DMS 273 treated with DMSO at 0.1 percent for 48 hours (cell line): ENCODE measurements around the gene ADCY4.

Experiments
- DNase-seq: peaks from one replicate; lab custom pipeline; 2025; lab: John Stamatoyannopoulos, UW

Gene ADCY4

GRCh38 chr14:24274101-24274543, 60.7 kb downstream of the ADCY4 start:
- no peak for DNase-seq

DNA sequence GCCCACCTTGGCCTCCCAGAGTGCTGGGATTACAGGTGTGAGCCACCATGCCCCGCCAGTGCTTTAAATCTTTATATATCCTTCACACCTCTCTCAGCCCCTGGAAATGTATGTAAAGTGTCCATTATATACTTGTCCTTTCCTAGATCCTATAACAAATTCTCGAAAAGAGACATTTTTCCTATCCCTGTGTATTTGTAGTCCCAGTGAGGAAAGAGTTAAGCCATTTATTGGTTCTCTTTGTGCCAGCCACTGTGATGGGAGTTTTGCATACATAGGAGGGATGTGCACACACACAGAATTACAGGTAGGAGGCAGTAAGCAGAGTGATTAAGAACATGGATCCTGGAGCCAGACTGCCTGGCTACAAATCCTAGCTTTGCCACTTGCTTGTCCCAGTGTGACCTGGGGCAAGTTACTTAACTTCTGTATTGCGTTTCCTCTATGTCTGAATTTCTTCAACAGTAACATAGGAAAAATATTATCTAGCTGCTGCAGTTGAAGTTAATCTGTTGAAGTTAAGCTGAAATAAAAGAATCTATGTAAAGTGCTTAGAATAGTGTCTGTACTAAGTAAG, 61.4 kb downstream of the ADCY4 start:
- no peak for DNase-seq

GRCh38 chr14:24272467-24272866, 62.4 kb downstream of the ADCY4 start:
- DNase-seq, result no peak

DNA sequence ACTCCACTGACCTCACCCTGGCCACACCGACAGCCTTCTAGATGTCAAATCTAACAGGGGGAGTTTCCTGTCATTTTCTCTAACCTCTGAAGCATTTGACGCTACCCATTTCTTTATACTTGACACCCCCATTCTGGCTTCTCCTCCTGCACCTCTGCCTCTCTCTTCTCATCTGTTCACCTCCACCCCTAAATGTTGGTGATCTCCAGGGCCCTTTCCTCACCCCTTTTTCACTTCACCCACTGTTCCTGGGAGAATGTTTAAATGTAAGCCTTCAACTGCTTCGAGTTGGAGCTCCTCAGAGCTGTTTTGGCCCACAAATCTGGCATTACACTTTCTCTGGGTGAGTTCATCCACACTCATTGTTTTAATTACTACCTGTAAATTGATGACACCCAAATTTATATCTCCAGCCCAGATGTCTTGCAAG, 63.0 kb downstream of the ADCY4 start:
- no peak for DNase-seq

DNA sequence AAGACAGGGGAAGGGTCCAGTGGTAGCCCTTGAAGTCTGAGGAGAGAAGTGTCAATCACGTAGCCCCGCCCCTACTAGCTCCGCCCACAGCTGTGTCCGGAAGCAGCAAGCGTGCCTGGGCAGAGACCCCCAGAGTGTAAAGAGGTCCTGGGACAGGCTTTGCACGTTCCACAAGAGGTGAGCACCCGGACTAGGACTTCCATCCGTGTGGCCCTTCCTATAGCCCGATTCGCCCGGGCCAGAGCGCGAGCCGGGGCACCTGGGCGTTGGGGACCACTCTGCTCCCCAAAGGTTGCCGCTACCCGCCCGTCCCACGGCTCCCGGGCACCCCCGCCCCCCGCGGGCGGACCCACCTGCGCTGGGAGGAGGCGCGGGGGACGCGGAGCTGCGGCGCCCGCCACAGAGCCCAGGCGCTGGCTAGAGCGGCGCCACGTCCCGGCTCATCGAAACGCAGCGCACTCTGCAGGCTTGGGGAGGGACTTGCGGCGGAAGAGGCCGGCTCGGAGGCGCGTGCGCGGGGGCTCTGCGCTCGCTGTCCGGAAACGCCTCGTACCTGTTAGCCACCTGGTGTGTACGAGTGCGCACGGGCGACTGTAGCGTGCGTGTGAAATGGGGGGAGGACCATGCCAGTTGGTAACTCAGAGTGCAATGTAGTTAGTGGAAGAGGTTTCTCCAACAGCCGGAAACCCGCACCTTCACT, 63.6 kb downstream of the ADCY4 start, which contains the start of gene RABGGTA:
RABGGTA (minus strand) TSS at position 464 of the 700 bp plus-strand sequence. CDS start 482 bp downstream, outside the sequence.
- DNase-seq, result peak; percentile 58

DNA sequence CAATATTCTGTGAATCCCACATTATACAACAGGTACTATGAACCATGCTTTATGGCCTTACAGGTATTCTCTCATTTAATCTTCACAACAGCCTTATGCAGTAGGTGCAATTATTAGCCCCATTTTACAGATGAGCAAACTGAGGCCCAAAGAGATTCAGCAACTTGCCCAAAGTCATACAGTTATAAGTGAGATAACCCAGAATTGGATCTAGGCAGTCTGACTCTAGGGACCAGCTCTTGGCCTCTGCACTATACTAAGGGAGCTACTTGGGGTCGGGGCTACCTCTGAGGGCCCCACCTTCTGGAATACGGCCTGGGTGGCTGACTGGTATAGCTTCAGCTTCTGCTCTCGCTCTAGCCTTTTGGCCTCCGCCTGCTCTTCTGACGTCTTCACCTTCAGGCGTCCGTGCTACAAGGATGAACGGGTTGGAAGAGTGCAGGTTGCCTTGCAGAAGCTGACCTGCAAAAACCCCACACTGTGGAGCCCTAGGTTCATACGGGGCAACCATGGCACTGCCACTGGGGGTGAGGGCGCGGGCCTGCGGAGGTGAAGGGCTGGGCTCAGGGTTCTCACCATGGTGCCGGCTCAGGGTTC, 64.2 kb downstream of the ADCY4 start:
- DNase-seq, result no peak

DNA sequence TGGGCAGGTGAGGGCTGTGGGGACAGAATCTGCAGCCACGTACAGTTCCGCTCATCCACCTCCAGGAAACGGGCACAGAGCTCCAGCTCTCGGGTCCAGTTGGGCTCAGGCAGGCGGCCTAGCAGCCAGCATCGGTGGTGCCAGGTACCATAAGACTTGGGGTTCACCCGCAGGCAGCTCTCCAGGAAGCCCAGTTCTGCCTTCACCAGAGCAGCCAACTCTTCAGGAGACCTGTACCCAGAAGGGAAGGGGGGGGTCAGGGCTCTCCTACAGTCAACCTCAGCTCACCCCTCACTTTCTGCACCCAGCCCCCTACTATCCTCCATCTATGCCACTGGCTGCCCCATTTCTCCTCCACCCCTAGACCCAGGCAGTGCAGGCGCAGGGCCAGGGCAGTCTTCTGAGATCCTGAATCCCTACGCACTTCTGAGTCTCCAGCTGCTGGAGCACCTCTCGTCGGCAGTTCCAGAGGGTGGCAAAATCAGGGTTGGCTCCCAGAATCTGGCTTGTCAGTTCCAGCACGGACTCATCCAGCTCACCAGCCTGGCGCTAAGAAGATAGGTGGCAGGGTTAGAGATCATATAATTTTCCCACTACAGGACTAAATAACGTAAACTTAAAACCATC, 64.8 kb downstream of the ADCY4 start:
- DNase-seq, result no peak

GRCh38 chr14:24269368-24269767, 65.5 kb downstream of the ADCY4 start:
- DNase-seq, result no peak
